HepG2 (cell line): ENCODE data around the gene KLF12. TPM values are rescaled to one million over a fixed set of nuclear protein-coding genes. Genes with fewer than 3 reads are reported as not detected.
A peak's percentile ranks its signal among the peaks of the same experiment; 100 is the strongest.

Experiments
- MED13 ChIP-seq: sonication (generic); formaldehyde crosslinking; IDR thresholded peaks from 2 replicates; pipeline ENCODE4 v1.5.0; 2020; ENCODE audit warnings: missing genetic modification reagents
- MEF2D ChIP-seq: sonication (generic); formaldehyde crosslinking; IDR thresholded peaks from 2 replicates; pipeline ENCODE4 v1.5.1; 2020; ENCODE audit warnings: mild to moderate bottlenecking, missing genetic modification reagents
- NFIB ChIP-seq: sonication (generic); formaldehyde crosslinking; IDR thresholded peaks from 2 replicates; pipeline ENCODE4 v1.9.0; 2021; ENCODE audit warnings: missing genetic modification reagents, mild to moderate bottlenecking, borderline replicate concordance
- NR2F6 ChIP-seq, 2 experiments: IDR thresholded peaks; 2 replicates each; pipeline ENCODE4 v1.6.1; 2016; ENCODE audit warnings: antibody characterized with exemption in 1 of 2, mild to moderate bottlenecking in 1 of 2
- POGZ ChIP-seq: sonication (generic); formaldehyde crosslinking; IDR thresholded peaks from 2 replicates; pipeline ENCODE4 v1.4.0; 2020; ENCODE audit warnings: mild to moderate bottlenecking, missing genetic modification reagents
- RXRB ChIP-seq: IDR thresholded peaks from 2 replicates; pipeline ENCODE4 v1.6.1; 2016; ENCODE audit warnings: borderline replicate concordance, missing genetic modification reagents, missing compliant biosample characterization
- SALL1 ChIP-seq: sonication (generic); formaldehyde crosslinking; IDR thresholded peaks from 2 replicates; pipeline ENCODE4 v1.8.0; 2022; ENCODE audit warnings: mild to moderate bottlenecking, missing genetic modification reagents
- ZNF3 ChIP-seq: IDR thresholded peaks from 2 replicates; pipeline ENCODE4 v1.7.0; 2017; ENCODE audit warnings: inconsistent platforms
- polyA plus RNA-seq, 8 experiments: library from polyadenylated mRNA; depleted of rRNA in 3 of 8; stranded (reverse) in 7 of 8; unstranded in 1 of 8; fragments of >200 nt; fragmentation: Illumina TruSeq in 4 of 8; extraction: Trizol in 4 of 8; gene quantifications; 2 replicates each; pipeline versions ENCODE4 v1.2.1 to v1.2.3, GENCODE V29; 2011 to 2016; ENCODE audit warnings: low read depth in 4 of 8, missing spikeins in 1 of 8, mixed read lengths in 1 of 8; ENCODE audit not compliant: insufficient read depth in 1 of 8
- total RNA-seq, 5 experiments: library from RNA; depleted of rRNA; stranded (reverse); fragments of >200 nt; fragmentation: Illumina TruSeq; extraction: Trizol; gene quantifications; 2 replicates each; pipeline ENCODE4 v1.2.3, GENCODE V29; 2016; ENCODE audit warnings: low read depth in 1 of 5
- TF ChIP-seq, protein P1 (sequence below): sonication (generic); formaldehyde crosslinking; IDR thresholded peaks from 2 replicates; pipeline ENCODE4 v1.5.1; 2020; ENCODE audit warnings: mild to moderate bottlenecking, missing genetic modification reagents, borderline replicate concordance
- TF ChIP-seq, protein P2 (sequence below): sonication (generic); formaldehyde crosslinking; IDR thresholded peaks from 2 replicates; pipeline ENCODE4 v1.4.0; 2020; ENCODE audit warnings: missing genetic modification reagents, borderline replicate concordance
- TF ChIP-seq, protein P3 (sequence below): sonication (generic); formaldehyde crosslinking; IDR thresholded peaks from 2 replicates; pipeline ENCODE4 v1.4.0; 2020; ENCODE audit warnings: low read depth, mild to moderate bottlenecking, missing genetic modification reagents
- TF ChIP-seq, protein P4 (sequence below): sonication (generic); formaldehyde crosslinking; IDR thresholded peaks from 2 replicates; pipeline ENCODE4 v1.4.0; 2020; ENCODE audit warnings: missing genetic modification reagents

The KLF12 gene
- total and polyA plus RNA-seq, 2 of the 13 experiments (the other 11 are each of a cell fraction or from before 2014, with no cell fraction given), result 0.66 to 1.5 TPM

DNA sequence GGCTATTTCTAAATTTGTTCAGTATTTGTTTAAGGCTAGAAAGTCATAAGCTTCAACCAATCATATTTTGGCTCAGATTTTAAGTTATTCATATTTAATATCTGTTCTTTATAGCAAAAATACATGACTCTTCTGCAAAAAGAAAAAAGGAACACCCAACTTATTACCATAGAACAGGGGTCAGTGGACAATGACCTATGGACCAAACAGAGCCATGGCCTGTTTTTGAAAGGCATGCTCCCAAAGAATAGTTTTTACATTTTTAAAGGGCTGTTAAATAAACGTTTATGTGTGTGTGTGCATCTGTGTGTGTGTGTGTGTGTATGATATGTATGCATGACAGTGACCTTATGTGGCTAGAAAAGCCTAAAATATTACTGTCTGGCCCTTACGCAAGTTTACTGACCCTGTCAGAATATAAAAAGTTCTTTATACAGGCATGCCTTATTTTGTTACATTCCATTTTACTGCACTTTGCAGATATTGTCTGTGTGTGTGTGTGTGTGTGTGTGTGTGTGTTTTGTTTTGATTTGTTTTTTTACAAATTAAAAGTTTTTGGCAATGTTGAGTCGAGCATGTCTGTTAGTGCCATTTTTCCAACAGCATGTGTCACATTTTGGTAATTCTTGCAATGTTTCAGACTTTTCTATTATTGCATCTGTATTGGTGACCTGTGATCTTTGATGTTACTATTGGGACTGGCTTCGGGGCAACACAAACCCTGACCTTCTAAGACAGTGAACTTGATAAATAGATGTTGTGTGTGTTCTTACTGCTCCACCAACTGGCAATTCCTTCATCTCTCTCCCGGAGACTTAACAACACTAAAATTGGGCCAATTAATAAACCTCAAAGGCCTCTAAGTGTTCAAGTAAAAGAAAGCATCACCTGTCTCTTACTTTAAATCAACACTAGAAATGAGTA, 22.0 kb downstream of the KLF12 start (continued):
- peak; percentile 44; the same call in 1 of the 2 replicates for TF ChIP-seq NR2F6 (IDR thresholded peaks at IDR 0.05)
- TF ChIP-seq NR2F6 (CRISPR knock-in tag; IDR thresholded peaks at IDR 0.05), result no peak
- TF ChIP-seq ZNF3 (CRISPR knock-in tag), result no peak
- 0 out of 2 replicates have a peak, but pooled peaks have one; percentile 21 for TF ChIP-seq MEF2D
- TF ChIP-seq, protein P1, sequence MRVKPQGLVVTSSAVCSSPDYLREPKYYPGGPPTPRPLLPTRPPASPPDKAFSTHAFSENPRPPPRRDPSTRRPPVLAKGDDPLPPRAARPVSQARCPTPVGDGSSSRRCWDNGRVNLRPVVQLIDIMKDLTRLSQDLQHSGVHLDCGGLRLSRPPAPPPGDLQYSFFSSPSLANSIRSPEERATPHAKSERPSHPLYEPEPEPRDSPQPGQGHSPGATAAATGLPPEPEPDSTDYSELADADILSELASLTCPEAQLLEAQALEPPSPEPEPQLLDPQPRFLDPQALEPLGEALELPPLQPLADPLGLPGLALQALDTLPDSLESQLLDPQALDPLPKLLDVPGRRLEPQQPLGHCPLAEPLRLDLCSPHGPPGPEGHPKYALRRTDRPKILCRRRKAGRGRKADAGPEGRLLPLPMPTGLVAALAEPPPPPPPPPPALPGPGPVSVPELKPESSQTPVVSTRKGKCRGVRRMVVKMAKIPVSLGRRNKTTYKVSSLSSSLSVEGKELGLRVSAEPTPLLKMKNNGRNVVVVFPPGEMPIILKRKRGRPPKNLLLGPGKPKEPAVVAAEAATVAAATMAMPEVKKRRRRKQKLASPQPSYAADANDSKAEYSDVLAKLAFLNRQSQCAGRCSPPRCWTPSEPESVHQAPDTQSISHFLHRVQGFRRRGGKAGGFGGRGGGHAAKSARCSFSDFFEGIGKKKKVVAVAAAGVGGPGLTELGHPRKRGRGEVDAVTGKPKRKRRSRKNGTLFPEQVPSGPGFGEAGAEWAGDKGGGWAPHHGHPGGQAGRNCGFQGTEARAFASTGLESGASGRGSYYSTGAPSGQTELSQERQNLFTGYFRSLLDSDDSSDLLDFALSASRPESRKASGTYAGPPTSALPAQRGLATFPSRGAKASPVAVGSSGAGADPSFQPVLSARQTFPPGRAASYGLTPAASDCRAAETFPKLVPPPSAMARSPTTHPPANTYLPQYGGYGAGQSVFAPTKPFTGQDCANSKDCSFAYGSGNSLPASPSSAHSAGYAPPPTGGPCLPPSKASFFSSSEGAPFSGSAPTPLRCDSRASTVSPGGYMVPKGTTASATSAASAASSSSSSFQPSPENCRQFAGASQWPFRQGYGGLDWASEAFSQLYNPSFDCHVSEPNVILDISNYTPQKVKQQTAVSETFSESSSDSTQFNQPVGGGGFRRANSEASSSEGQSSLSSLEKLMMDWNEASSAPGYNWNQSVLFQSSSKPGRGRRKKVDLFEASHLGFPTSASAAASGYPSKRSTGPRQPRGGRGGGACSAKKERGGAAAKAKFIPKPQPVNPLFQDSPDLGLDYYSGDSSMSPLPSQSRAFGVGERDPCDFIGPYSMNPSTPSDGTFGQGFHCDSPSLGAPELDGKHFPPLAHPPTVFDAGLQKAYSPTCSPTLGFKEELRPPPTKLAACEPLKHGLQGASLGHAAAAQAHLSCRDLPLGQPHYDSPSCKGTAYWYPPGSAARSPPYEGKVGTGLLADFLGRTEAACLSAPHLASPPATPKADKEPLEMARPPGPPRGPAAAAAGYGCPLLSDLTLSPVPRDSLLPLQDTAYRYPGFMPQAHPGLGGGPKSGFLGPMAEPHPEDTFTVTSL (CRISPR knock-in tag), result peak; percentile 46; the same call in 1 of the 2 replicates
- 0 out of 2 replicates have a peak, but pooled peaks have one; percentile 14 for TF ChIP-seq RXRB (CRISPR knock-in tag)
- TF ChIP-seq, protein P2, sequence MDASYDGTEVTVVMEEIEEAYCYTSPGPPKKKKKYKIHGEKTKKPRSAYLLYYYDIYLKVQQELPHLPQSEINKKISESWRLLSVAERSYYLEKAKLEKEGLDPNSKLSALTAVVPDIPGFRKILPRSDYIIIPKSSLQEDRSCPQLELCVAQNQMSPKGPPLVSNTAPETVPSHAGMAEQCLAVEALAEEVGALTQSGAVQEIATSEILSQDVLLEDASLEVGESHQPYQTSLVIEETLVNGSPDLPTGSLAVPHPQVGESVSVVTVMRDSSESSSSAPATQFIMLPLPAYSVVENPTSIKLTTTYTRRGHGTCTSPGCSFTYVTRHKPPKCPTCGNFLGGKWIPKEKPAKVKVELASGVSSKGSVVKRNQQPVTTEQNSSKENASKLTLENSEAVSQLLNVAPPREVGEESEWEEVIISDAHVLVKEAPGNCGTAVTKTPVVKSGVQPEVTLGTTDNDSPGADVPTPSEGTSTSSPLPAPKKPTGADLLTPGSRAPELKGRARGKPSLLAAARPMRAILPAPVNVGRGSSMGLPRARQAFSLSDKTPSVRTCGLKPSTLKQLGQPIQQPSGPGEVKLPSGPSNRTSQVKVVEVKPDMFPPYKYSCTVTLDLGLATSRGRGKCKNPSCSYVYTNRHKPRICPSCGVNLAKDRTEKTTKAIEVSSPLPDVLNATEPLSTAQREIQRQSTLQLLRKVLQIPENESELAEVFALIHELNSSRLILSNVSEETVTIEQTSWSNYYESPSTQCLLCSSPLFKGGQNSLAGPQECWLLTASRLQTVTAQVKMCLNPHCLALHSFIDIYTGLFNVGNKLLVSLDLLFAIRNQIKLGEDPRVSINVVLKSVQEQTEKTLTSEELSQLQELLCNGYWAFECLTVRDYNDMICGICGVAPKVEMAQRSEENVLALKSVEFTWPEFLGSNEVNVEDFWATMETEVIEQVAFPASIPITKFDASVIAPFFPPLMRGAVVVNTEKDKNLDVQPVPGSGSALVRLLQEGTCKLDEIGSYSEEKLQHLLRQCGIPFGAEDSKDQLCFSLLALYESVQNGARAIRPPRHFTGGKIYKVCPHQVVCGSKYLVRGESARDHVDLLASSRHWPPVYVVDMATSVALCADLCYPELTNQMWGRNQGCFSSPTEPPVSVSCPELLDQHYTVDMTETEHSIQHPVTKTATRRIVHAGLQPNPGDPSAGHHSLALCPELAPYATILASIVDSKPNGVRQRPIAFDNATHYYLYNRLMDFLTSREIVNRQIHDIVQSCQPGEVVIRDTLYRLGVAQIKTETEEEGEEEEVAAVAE (CRISPR knock-in tag), result no peak
- TF ChIP-seq, protein P3, sequence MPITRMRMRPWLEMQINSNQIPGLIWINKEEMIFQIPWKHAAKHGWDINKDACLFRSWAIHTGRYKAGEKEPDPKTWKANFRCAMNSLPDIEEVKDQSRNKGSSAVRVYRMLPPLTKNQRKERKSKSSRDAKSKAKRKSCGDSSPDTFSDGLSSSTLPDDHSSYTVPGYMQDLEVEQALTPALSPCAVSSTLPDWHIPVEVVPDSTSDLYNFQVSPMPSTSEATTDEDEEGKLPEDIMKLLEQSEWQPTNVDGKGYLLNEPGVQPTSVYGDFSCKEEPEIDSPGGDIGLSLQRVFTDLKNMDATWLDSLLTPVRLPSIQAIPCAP, result no peak
- TF ChIP-seq MED13 (CRISPR knock-in tag), result no peak
- TF ChIP-seq NFIB (CRISPR knock-in tag), result no peak
- TF ChIP-seq POGZ (CRISPR knock-in tag), result peak; percentile 29; the same call in 1 of the 2 replicates
- TF ChIP-seq, protein P4, sequence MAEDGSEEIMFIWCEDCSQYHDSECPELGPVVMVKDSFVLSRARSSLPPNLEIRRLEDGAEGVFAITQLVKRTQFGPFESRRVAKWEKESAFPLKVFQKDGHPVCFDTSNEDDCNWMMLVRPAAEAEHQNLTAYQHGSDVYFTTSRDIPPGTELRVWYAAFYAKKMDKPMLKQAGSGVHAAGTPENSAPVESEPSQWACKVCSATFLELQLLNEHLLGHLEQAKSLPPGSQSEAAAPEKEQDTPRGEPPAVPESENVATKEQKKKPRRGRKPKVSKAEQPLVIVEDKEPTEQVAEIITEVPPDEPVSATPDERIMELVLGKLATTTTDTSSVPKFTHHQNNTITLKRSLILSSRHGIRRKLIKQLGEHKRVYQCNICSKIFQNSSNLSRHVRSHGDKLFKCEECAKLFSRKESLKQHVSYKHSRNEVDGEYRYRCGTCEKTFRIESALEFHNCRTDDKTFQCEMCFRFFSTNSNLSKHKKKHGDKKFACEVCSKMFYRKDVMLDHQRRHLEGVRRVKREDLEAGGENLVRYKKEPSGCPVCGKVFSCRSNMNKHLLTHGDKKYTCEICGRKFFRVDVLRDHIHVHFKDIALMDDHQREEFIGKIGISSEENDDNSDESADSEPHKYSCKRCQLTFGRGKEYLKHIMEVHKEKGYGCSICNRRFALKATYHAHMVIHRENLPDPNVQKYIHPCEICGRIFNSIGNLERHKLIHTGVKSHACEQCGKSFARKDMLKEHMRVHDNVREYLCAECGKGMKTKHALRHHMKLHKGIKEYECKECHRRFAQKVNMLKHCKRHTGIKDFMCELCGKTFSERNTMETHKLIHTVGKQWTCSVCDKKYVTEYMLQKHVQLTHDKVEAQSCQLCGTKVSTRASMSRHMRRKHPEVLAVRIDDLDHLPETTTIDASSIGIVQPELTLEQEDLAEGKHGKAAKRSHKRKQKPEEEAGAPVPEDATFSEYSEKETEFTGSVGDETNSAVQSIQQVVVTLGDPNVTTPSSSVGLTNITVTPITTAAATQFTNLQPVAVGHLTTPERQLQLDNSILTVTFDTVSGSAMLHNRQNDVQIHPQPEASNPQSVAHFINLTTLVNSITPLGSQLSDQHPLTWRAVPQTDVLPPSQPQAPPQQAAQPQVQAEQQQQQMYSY (CRISPR knock-in tag), result no peak
- TF ChIP-seq SALL1 (CRISPR knock-in tag), result peak; percentile 29; the same call in 1 of the 2 replicates
- TF ChIP-seq, all 625 proteins: peak for 14
